ENCODE results near the gene SCN2B. TPM values are rescaled to one million over a fixed set of nuclear protein-coding genes. Genes with fewer than 3 reads are reported as not detected.

Gene SCN2B
- total and polyA plus RNA-seq, 10 of the 15 experiments (the other 5 are each of a cell fraction or from before 2014, with no cell fraction given), result 0.01 TPM; not detected in 9

GRCh38 chr11:118172356-118172755, 4.1 kb downstream of the SCN2B start:
- no peak overlapping the region for H3K9ac ChIP-seq (ENCODE audit: control insufficient read depth, insufficient read depth, low read length)
- 29% methylated on average over 9 of the region's 9 CpGs for whole genome bisulfite sequencing (ENCODE audit: insufficient coverage, insufficient replicate concordance, low lambda C conversion rate, missing lambda C conversion rate)
- BruUV-seq (replicated peaks), result no TSS peak
- ChIA-PET POLR2A (interaction anchor here (0.7 kb wide), 1 partner anchor 54 kb away, joined by 4 read pairs; no protein-coding TSS in a partner anchor), SMC1A (ENCODE audit: uncharacterized antibody, unreplicated experiment) (interaction anchor here (0.9 to 4.3 kb wide), 7 partner anchors 9 to 136 kb away, joined by 3 to 49 read pairs (median 4); no protein-coding TSS in a partner anchor), RAD21 (ENCODE audit: unreplicated experiment) (interaction anchor here (0.7 to 3.8 kb wide), 12 partner anchors 19 to 368 kb away, joined by 3 to 52 read pairs (median 4); partner anchors contain the start of gene SCN4B), CTCF (interaction anchor here (0.8 to 4.2 kb wide), 41 partner anchors 9 to 721 kb away, joined by 3 to 85 read pairs (median 5); partner anchors contain the start of gene MPZL2)
- H3K4me2 ChIP-seq (ENCODE audit: control insufficient read depth, insufficient read depth), result no peak overlapping the region
- H2AFZ ChIP-seq (ENCODE audit: control insufficient read depth, low read depth, low read length), result no peak overlapping the region
- no peak overlapping the region for H3K4me3 ChIP-seq
- no peak overlapping the region for H3K27ac ChIP-seq (ENCODE audit: control insufficient read depth, insufficient read depth)
- no peaks in the 10 kb centered on the region for H3K4me1 ChIP-seq (ENCODE audit: control insufficient read depth, insufficient read depth, low read length)
- ATAC-seq (no peak), FAIRE-seq (no peak), DNase-seq (ENCODE audit: low read depth, low spot score) (no peak)
- TF ChIP-seq RELA (IDR thresholded peaks at IDR 0.05; ENCODE audit: borderline replicate concordance, partially characterized antibody), result no peak
- TF ChIP-seq SKIL (IDR thresholded peaks at IDR 0.05; ENCODE audit: low read depth, poor library complexity, severe bottlenecking), result no peak
- no peak for TF ChIP-seq NFYB (IDR thresholded peaks at IDR 0.05; ENCODE audit: insufficient read depth, low read depth, low read length)
- in situ Hi-C loops (cut with MboI) (no loop called here), intact Hi-C loops (cut with micrococcal nuclease; ENCODE audit: unreplicated experiment) (no loop called here)
- H3K9me3 ChIP-seq (replicated peaks; ENCODE audit: control insufficient read depth, insufficient read depth, low read length), result no peaks in the 10 kb centered on the region
- H3K36me3 ChIP-seq (ENCODE audit: control insufficient read depth in 2 of 2, insufficient read depth in 2 of 2, low read length in 1 of 2), result no peaks in the 10 kb centered on the region
- peaks cover 0 to 3% of the 10 kb centered on the region in 2 experiments; a peak in 2 of 4 replicates for H3K27me3 ChIP-seq (replicated peaks in 1 of 2; ENCODE audit: control insufficient read depth in 2 of 2, insufficient read depth in 2 of 2, low read length in 1 of 2)
- no peaks in the 10 kb centered on the region for H4K20me1 ChIP-seq (ENCODE audit: control insufficient read depth, insufficient read depth)
- no peaks in the 10 kb centered on the region for H3K79me2 ChIP-seq (ENCODE audit: control insufficient read depth, insufficient read depth, low read length)
